ENCODE results near the gene SEMA5A. TPM values are rescaled to one million over a fixed set of nuclear protein-coding genes. Genes with fewer than 3 reads are reported as not detected.

SEMA5A gene
- total RNA-seq, 1 donor from 2014 or later: 0.40 TPM

GRCh38 chr5:9549941-9550340 lies 4.1 kb upstream of the SEMA5A start:
- DNase-seq (ENCODE audit: low read depth, low spot score): no peak

GRCh38 chr5:9547122-9547947 lies 1.5 kb upstream of the SEMA5A start:
- no peak for DNase-seq (ENCODE audit: low read depth, low spot score)

GRCh38 chr5:9545136-9545991 lies 511 bp downstream of the SEMA5A start:
- no peak for DNase-seq (ENCODE audit: low read depth, low spot score)

- no peak for DNase-seq (ENCODE audit: low read depth, low spot score)
Observed at GRCh38 chr5:9544502-9545135, 1.3 kb downstream of the SEMA5A start.

GRCh38 chr5:9544056-9544455 lies 1.8 kb downstream of the SEMA5A start:
- DNase-seq (ENCODE audit: low read depth, low spot score): no peak

GRCh38 chr5:9543311-9543920 lies 2.5 kb downstream of the SEMA5A start:
- DNase-seq (ENCODE audit: low read depth, low spot score): no peak

GRCh38 chr5:9540791-9541190 lies 5.1 kb downstream of the SEMA5A start:
- DNase-seq (ENCODE audit: low read depth, low spot score): no peak

- DNase-seq (ENCODE audit: low read depth, low spot score): no peak
Observed at GRCh38 chr5:9538504-9538903, 7.4 kb downstream of the SEMA5A start.

- no peak for DNase-seq (ENCODE audit: low read depth, low spot score)
Observed at GRCh38 chr5:9537223-9538141, 8.4 kb downstream of the SEMA5A start.

- DNase-seq (ENCODE audit: low read depth, low spot score): no peak
Observed at GRCh38 chr5:9536717-9537116, 9.2 kb downstream of the SEMA5A start.

GRCh38 chr5:9534881-9535517 lies 10.9 kb downstream of the SEMA5A start:
- no peak for DNase-seq (ENCODE audit: low read depth, low spot score)

- DNase-seq (ENCODE audit: low read depth, low spot score): no peak
Observed at GRCh38 chr5:9533562-9534364, 12.1 kb downstream of the SEMA5A start.

GRCh38 chr5:9533096-9533495 lies 12.8 kb downstream of the SEMA5A start:
- DNase-seq (ENCODE audit: low read depth, low spot score): no peak

GRCh38 chr5:9529513-9529912 lies 16.4 kb downstream of the SEMA5A start:
- no peak for DNase-seq (ENCODE audit: low read depth, low spot score)

GRCh38 chr5:9529041-9529480 lies 16.8 kb downstream of the SEMA5A start:
- DNase-seq (ENCODE audit: low read depth, low spot score): no peak

- no peak for DNase-seq (ENCODE audit: low read depth, low spot score)
Observed at GRCh38 chr5:9524941-9525340, 20.9 kb downstream of the SEMA5A start.

GRCh38 chr5:9523090-9523823 lies 22.6 kb downstream of the SEMA5A start:
- no peak for DNase-seq (ENCODE audit: low read depth, low spot score)

- DNase-seq (ENCODE audit: low read depth, low spot score): no peak
Observed at GRCh38 chr5:9519537-9519936, 26.3 kb downstream of the SEMA5A start.
